Right cardiac atrium (tissue), 5 donors: ENCODE measurements around the gene FAM222A. TPM values are rescaled to one million over a fixed set of nuclear protein-coding genes. Genes with fewer than 3 reads are reported as not detected.

Experiments
- ATAC-seq, 2 donors: fragments of 200-7000 bp; cut with Tn5 transposase; one replicate each; pipeline versions ENCODE4 v1.8.0 to v1.9.1; 2020; ENCODE audit warnings: moderate library complexity in 2 of 2, mild to moderate bottlenecking in 1 of 2
- DNase-seq, 3 donors: peaks; one replicate each; pipeline ENCODE4 v3.0.0-alpha.2; 2020
- H3K27ac ChIP-seq: one replicate; pipeline ENCODE4 v1.5.1; 2013; ENCODE audit warnings: mild to moderate bottlenecking, low read length, control low read depth, moderate library complexity
- H3K27me3 ChIP-seq: one replicate; pipeline ENCODE4 v1.6.1; 2013; ENCODE audit not compliant: control insufficient read depth, insufficient read depth
- H3K4me1 ChIP-seq: one replicate; pipeline ENCODE4 v1.6.1; 2013; ENCODE audit warnings: low read length; ENCODE audit not compliant: control insufficient read depth, insufficient read depth
- H3K4me3 ChIP-seq: one replicate; pipeline ENCODE4 v1.5.1; 2013; ENCODE audit warnings: low read length, control low read depth
- H3K9me3 ChIP-seq: one replicate; pipeline ENCODE4 v1.6.1; 2013; ENCODE audit warnings: low read length; ENCODE audit not compliant: control insufficient read depth
- WGBS: extraction: QIAGEN DNeasy Blood & Tissue Kit; methylation state at CpG from one replicate; pipeline ENCODE4 v1.1.7; 2013; 5-methylcytosine and 5-hydroxymethylcytosine counted together
- intact Hi-C, 4 donors: fragments of 100-400 bp; cut with DNase I; formaldehyde crosslinking; loops; one replicate each; pipeline versions ENCODE4 v1.11.0 to v1.14.0; 2022 to 2023
- polyA plus RNA-seq: library from polyadenylated mRNA; stranded (reverse); fragments of 200-250 nt; gene quantifications from one replicate; pipeline ENCODE4 v1.2.3, GENCODE V29; 2013
- total RNA-seq, 4 donors: library from RNA; stranded (reverse); fragmentation: NEBNext Ultra II Directional; extraction: Animal tissue kit (Norgen Biotek cat#: 25700); gene quantifications; one replicate each; pipeline ENCODE4 v1.2.1, GENCODE V29; 2021
- donor health status: healthy with polysubstance abuse.
- donor health status: DM: no; HTN: yes; CAD: no.
- donor health status: DM: no; HTN: no; CAD: no.
- donor health status: DM: no; HTN: yes; CAD: no; lungs with severe emphysema.
- donor health status: DM: yes; HTN: yes; CAD: no.

The FAM222A gene
- total and polyA plus RNA-seq, 5 donors, result 9.3 to 16.4 (median 10.6) TPM

DNA sequence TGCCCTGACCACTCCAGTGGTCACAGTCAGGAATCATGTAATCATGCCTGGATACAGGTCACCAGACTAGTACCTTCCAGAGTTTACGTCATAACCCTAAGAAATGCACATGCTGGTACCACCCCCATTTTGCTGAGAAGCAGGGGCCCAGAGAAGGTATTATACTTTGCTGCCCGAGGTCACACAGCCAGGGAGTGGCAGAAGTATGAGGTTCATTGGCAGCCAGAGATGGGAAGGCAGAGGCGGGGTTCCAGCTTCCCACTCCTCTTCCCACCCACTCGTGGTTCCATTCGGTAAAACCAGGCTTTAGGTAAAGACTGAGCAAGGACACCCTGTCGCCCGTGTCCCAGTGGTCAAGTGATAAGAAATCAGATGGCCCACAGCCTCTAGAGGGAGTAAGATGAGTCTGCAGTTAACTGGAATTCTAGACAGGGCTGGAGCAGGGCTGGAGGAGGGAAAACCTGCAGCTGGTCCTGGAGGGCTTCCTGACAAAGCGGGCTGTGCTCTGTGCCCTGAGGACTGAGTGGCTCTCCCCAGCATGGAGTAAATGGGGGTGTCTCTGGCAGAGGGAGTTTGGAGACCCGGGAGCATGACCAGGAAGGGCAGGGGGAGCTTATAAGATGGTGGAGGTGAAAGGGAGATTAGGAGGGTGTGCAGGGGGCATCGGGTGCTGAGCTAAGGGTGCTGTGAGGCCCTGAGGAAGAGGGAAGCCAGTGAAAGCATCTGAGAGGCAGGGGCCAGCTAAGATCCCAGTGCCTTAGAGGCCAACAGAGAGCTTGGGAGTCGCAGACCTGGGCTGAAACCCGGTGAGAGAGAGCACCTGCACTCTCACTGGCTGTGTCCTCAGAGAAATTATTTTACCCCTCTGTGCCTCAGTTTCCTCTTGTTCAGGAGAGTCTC is 5.7 kb downstream of the FAM222A start:
- Histone ChIP-seq H3K9me3 (no peaks in the 10 kb centered on the region), H3K4me1 (peaks cover 16% of the 10 kb centered on the region), H3K27ac (peak overlapping the region; percentile 78), H3K4me3 (no peak overlapping the region), H3K27me3 (no peaks in the 10 kb centered on the region)
- ATAC-seq (no peak), DNase-seq (no peak)
- WGBS, result 66% methylated on average over 12 of the region's 12 CpGs
- intact Hi-C loops, result loop anchor here in 2 of 4 donors (10.0 kb wide), 2 partner anchors 55 to 115 kb away; no protein-coding TSS in a partner anchor

DNA sequence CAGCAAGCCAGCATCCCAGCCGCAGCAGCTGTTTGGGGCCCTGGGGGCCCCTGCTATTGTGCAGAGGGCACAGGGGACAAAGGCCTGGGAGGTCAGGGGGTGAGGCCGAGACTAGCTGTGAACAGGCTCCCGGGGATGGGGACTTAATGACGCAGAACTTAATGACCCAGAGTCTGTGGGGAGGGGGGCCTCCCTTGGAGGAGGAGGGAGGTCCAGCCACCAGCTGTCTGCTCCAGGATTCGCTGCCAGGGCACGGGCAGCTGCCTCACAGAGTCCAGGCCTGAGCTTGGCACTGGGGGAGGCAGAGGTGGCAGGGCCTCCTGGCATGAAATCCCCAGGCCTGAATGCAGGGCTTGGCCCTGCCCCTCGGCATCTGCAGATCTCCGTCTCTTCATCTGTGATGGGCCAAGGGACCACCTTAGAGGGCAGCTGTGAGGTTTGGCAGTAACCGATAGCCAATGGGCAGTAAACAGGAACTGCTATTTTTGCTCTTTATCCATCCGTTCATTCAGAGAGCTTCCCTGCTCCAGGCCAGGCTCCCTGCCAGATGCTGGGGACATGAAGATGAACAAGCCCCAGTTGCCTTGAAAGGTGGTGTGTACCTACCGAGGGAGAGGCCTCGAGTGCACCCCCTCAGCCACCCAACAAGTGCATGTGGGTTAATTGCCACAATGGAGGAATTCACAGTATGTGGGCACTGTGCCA is 6.7 kb downstream of the FAM222A start:
- WGBS, result 36% methylated on average over 12 of the region's 12 CpGs
- intact Hi-C loops, result no loop called here
- Histone ChIP-seq H3K4me3 (no peak overlapping the region), H3K27me3 (no peaks in the 10 kb centered on the region), H3K27ac (peak overlapping the region; percentile 78), H3K4me1 (peaks cover 16% of the 10 kb centered on the region), H3K9me3 (no peaks in the 10 kb centered on the region)
- peak; percentile 44 to 83 (median 78) for DNase-seq
- peak; percentile 47 to 50 for ATAC-seq

DNA sequence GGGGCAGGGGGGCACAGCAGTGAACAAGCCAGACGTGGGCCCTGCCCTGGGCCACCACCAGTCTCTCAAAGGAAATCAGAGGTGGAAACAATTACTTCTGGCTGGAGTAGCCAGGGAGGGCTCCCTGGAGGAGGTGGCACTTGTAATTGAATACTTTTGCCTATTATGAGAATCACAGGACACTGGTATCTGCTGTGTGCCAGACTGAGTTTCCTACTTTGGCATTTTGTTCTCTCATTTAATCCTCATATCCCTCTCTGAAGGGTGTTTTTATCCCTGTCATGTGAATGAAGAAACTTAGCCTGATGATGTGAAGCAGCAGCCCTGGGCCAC is 7.2 kb downstream of the FAM222A start:
- Histone ChIP-seq H3K4me3 (no peak overlapping the region), H3K4me1 (peaks cover 16% of the 10 kb centered on the region), H3K27ac (peak overlapping the region; percentile 78), H3K9me3 (no peaks in the 10 kb centered on the region), H3K27me3 (no peaks in the 10 kb centered on the region)
- 38% methylated on average over 1 of the region's 1 CpG for WGBS
- no peak for DNase-seq
- intact Hi-C loops, result no loop called here
- no peak for ATAC-seq

DNA sequence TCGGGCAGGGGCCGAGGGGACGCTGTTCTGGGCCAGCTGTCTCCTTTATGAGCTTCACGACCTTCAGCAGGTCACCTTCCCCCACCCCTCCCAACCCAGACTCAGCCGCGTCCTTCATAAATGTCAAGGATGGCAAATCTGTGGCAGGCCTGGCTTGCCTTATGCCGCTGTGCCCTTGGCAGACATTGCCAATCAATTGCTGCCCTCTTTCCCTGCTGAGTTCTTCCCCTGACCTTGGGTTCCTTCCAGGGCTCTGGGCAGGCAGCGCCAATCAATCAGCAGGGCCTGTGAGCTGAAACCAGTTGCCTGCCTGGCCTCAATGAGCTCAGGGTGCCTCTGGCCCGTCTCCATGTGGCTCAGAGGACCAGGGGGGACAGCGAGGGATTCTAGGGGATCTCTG is 7.7 kb downstream of the FAM222A start:
- Histone ChIP-seq H3K27ac (peak overlapping the region; percentile 78), H3K4me1 (peaks cover 13% of the 10 kb centered on the region), H3K9me3 (no peaks in the 10 kb centered on the region), H3K27me3 (no peaks in the 10 kb centered on the region), H3K4me3 (no peak overlapping the region)
- intact Hi-C loops, result no loop called here
- peak in 2 of 3 donors; percentile 59 to 67 for DNase-seq
- peak in 1 of 2 donors; percentile 38 for ATAC-seq
- 77% methylated on average over 10 of the region's 10 CpGs for WGBS

DNA sequence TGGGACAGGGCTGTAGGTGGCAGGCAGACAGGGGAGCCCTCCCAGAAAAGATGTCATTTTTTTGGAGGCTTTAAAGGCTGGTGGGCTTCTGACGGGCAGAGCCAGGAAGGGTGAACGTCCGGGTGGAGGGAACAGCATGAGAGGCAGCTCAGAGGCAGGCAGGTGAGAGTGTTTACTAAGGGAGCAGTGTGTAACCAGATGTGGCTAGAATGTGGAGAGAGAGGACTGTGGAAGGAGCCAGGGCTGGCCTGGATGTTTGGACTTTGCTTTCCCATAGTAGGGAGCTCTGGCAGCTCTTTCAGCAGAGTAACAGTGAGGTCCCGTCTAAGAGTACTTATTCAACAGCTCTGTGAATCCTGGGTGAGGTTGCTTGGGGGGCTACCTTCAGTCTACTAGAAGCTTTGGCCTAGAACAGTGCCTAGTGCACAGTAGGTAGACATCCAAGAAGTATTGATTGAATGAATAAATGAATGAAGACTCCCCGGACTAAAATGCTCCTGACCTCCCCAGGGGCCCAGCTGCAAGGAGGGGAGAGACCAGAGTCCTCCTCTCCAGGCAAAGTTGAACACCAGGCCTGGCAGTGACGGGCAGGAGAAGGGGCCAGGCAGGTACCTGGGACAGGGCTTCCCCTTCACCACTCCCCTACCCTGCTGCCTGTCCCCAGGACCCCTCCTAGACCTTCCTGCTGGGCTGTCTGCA is 8.5 kb downstream of the FAM222A start:
- no peak for ATAC-seq
- H3K4me3 ChIP-seq, result no peak overlapping the region
- peaks cover 11% of the 10 kb centered on the region for H3K4me1 ChIP-seq
- H3K9me3 ChIP-seq, result no peaks in the 10 kb centered on the region
- DNase-seq, result peak in 2 of 3 donors; percentile 34 to 43
- intact Hi-C loops, result no loop called here
- no peaks in the 10 kb centered on the region for H3K27me3 ChIP-seq
- peak overlapping the region; percentile 78 for H3K27ac ChIP-seq
- 70% methylated on average over 6 of the region's 6 CpGs for WGBS

DNA sequence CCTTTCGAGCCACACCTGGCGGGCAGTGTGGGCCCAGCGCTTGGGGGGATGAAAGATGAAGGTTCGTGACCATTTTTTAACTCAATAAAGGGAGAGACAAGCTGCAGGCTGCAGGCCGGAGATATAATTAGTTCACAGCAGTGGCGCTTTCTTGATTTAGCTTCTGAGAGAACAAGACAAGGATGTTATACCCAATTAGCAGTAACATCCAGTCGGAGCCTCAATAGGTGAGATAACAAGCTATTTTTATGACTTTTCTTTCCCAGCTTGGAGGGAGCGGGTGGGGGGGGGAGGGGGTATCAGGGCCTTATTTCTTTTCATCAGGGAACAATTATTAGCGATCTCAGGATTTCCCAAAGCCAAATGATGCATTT is 9.1 kb downstream of the FAM222A start:
- no peak for DNase-seq
- WGBS, result 65% methylated on average over 9 of the region's 9 CpGs
- H3K4me1 ChIP-seq, result peaks cover 10% of the 10 kb centered on the region
- H3K27ac ChIP-seq, result peak overlapping the region; percentile 89
- no peaks in the 10 kb centered on the region for H3K9me3 ChIP-seq
- ATAC-seq, result no peak
- no peak overlapping the region for H3K4me3 ChIP-seq
- H3K27me3 ChIP-seq, result no peaks in the 10 kb centered on the region
- intact Hi-C loops, result no loop called here

DNA sequence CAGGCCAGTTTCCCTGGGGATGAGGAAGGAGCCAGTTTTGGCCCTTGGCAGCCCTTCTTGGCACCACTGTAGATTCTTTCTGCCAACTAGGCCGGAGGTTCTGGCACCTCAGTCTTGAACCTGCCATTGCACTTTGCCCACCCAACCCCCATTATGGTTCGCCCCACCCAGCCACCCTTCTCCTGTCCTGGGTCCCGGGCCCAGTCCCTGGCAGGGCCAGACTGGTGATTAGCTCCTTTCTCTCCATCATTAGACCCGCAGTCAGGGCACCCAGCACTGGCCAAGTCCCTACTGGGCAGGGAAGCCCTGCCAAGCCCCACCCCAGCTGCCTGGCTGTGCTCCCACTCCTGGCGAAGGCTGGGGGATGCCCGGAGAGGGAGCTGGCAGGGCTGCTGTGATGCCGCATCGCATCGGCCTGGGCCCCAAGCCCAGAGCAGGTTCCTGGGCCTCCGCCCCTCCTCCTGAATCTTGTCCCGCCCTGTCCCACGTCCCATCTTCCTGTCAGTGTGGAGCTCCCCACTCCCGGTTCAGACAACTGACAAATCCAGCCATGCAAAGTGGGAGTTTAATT is 9.8 kb downstream of the FAM222A start:
- DNase-seq, result peak; percentile 59 to 93 (median 85)
- H3K27me3 ChIP-seq, result no peaks in the 10 kb centered on the region
- peaks cover 8% of the 10 kb centered on the region for H3K4me1 ChIP-seq
- intact Hi-C loops, result no loop called here
- WGBS, result 43% methylated on average over 13 of the region's 13 CpGs
- H3K4me3 ChIP-seq, result no peak overlapping the region
- peak overlapping the region; percentile 89 for H3K27ac ChIP-seq
- H3K9me3 ChIP-seq, result no peaks in the 10 kb centered on the region
- ATAC-seq, result peak; percentile 71 to 75

DNA sequence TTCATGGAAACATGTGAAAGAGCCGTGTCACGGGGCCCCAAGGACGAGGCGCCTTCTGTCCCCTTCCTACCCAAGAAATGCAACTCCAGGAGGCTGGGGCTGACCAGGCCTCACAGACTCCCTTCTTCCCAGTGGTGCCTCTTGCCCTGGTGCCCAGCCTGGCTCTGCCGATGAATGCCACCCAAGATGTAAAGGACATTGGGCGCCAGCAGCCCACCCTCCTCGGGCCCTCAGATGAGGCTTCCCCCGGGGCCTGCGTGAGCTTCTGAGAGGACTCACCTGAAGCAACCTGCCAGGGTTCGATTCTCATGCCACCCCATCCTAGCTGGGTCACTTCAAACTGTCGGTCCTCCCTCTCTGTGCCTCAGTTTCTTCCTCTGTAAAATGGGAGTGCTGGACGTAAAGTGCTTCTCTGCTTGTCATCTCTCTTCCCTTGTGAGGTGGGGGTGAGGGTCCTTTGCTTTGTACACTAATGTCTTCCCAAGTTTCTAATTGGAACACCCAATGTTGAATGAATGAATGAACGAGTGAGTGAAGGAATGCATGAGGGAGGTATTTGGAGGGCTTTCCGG is 10.8 kb downstream of the FAM222A start:
- Histone ChIP-seq H3K4me3 (no peak overlapping the region), H3K27ac (no peak overlapping the region), H3K9me3 (no peaks in the 10 kb centered on the region), H3K27me3 (no peaks in the 10 kb centered on the region), H3K4me1 (peaks cover 8% of the 10 kb centered on the region)
- DNase-seq (no peak), ATAC-seq (no peak)
- intact Hi-C loops, result no loop called here
- 91% methylated on average over 14 of the region's 14 CpGs for WGBS

DNA sequence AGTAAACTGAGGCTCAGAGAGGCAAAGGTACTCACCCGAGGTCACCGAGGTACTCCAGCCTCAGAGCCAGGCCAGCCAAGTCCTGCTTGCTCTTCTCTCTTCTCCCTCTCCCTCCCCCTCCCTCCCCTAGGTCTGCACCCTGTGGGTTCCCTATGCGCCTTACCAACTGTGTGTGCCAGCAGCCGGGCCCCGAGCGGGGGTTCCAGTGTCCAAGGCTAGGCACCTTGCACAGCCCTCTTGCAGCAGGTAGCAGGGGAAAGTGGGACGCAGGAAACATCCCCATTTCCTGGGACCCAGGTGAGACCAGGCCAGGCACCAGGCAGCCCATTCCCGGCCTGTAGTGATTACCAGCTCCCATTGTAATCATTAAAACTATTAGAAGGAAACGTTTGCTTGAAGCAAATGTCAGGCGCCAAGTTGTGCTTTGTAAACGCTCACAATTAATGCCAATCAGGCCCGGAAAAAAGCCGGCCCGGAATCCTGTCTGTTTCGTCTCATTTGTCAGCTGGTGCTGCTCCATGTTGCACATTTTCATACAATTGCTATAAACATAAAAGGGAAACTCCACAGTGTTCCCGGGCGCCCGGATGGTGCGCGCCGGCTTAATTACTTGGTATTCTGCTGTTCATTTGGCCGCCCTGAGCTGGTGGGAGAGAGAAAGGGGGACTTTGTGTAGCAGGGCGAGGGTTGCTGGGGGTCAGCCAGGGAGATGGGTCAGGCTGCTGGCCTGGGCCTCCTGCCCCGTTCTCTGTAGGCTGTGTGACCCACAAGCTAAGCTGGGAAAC is 11.9 kb downstream of the FAM222A start:
- peak in 2 of 3 donors; percentile 5 to 50 for DNase-seq
- intact Hi-C loops, result no loop called here
- H3K27ac ChIP-seq, result no peak overlapping the region

DNA sequence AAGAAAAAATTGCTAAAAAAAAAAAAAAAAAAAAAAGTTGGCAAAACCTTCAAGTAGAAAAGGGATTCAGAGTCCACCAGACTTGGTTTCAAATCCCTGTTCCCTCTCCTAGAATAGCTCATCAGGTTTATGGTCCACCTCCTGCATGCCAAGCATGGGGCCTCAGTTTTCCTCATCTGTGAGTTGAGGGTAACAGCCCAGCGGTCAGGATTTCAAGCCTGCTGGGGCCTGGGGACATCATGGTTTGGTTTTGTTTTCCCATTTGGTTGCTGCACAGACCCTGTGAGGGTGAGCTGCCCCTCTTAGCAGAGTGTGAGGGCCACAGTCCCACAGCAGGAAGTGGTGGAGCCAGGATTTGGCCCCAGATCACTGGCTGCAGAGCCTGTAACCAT is 12.5 kb downstream of the FAM222A start:
- Histone ChIP-seq H3K4me3 (no peak overlapping the region), H3K27ac (no peak overlapping the region), H3K4me1 (no peaks in the 10 kb centered on the region), H3K9me3 (no peaks in the 10 kb centered on the region), H3K27me3 (no peaks in the 10 kb centered on the region)
- peak in 1 of 3 donors; percentile 0 for DNase-seq
- no peak for ATAC-seq
- intact Hi-C loops, result no loop called here
- WGBS, result 97% methylated on average over 1 of the region's 1 CpG

More for the DNA sequence above, 11.9 kb downstream of the FAM222A start:
- 85% methylated on average over 24 of the region's 24 CpGs for WGBS
- Histone ChIP-seq H3K4me3 (no peak overlapping the region), H3K9me3 (no peaks in the 10 kb centered on the region), H3K4me1 (peaks cover 1% of the 10 kb centered on the region), H3K27me3 (no peaks in the 10 kb centered on the region)
- no peak for ATAC-seq
